Activated B cell treated with CpG ODN at 0.5 μM for 24 hours (primary cell): Measurements from ENCODE around the gene PPARG. TPM values are rescaled to one million over a fixed set of nuclear protein-coding genes. Genes with fewer than 3 reads are reported as not detected.

Source experiments
- ATAC-seq: fragments of 200-7000 bp; cut with Tn5 transposase; one replicate; pipeline ENCODE4 v1.10.0; 2021; ENCODE audit warnings: low read depth, mild to moderate bottlenecking, moderate library complexity
- CTCF ChIA-PET: fragments of 350-600 bp; sonication (Branson Sonifier 250); formaldehyde crosslinking; loops from one replicate; lab custom pipeline; 2021; ENCODE audit warnings: antibody characterized with exemption; lab: Charles Lee
- POLR2A ChIA-PET: fragments of 350-600 bp; sonication (Branson Sonifier 250); formaldehyde crosslinking; loops from one replicate; lab custom pipeline; 2021; ENCODE audit warnings: antibody characterized with exemption; lab: Charles Lee
- DNase-seq: peaks from one replicate; pipeline ENCODE4 v3.0.0; 2022
- H3K27ac Mint-ChIP-seq: one replicate; pipeline ENCODE4 v1.8.0; 2020; ENCODE audit warnings: mixed read lengths
- H3K27me3 Mint-ChIP-seq: one replicate; pipeline ENCODE4 v1.8.0; 2021; ENCODE audit warnings: mixed read lengths
- H3K36me3 Mint-ChIP-seq: one replicate; pipeline ENCODE4 v1.8.0; 2021; ENCODE audit warnings: low read depth, mixed read lengths
- H3K4me1 Mint-ChIP-seq: one replicate; pipeline ENCODE4 v1.8.0; 2021; ENCODE audit warnings: mixed read lengths
- H3K4me3 Mint-ChIP-seq: one replicate; pipeline ENCODE4 v1.8.0; 2020; ENCODE audit warnings: mild to moderate bottlenecking, mixed read lengths
- H3K9me3 Mint-ChIP-seq: one replicate; pipeline ENCODE4 v1.8.0; 2020; ENCODE audit warnings: mixed read lengths
- CTCF ChIP-seq: fragments of 200-600 bp; IDR thresholded peaks from one replicate; pipeline ENCODE4 v1.8.0; 2022; ENCODE audit warnings: antibody characterized with exemption, mild to moderate bottlenecking
- intact Hi-C: fragments of 100-400 bp; cut with micrococcal nuclease; formaldehyde crosslinking; loops from one replicate; pipeline ENCODE4 v1.15.1; 2024
- total RNA-seq: library from RNA; stranded (reverse); gene quantifications from 2 replicates; pipeline ENCODE4 v1.2.3, GENCODE V29; 2022

The PPARG gene
- total RNA-seq, 1 donor from 2014 or later, result not detected

- H3K27ac Mint-ChIP-seq, result no peak overlapping the region
- no peak for ATAC-seq
- TF ChIP-seq CTCF, result no peak
- H3K4me3 Mint-ChIP-seq, result no peak overlapping the region
- no peaks in the 10 kb centered on the region for H3K36me3 Mint-ChIP-seq
- ChIA-PET CTCF (no interaction called here), POLR2A (no interaction called here)
- peaks cover 13% of the 10 kb centered on the region for H3K4me1 Mint-ChIP-seq
- no peak for DNase-seq
- intact Hi-C loops, result no loop called here
- no peaks in the 10 kb centered on the region for H3K9me3 Mint-ChIP-seq
- no peaks in the 10 kb centered on the region for H3K27me3 Mint-ChIP-seq
These were observed 91.0 kb downstream of the PPARG start for GRCh38 chr3:12379640-12380429.

- intact Hi-C loops, result no loop called here
- Mint-ChIP-seq H3K27me3 (no peaks in the 10 kb centered on the region), H3K9me3 (no peaks in the 10 kb centered on the region), H3K36me3 (no peaks in the 10 kb centered on the region), H3K27ac (no peak overlapping the region), H3K4me3 (no peak overlapping the region), H3K4me1 (peaks cover 13% of the 10 kb centered on the region)
- ATAC-seq (no peak), DNase-seq (no peak)
- ChIA-PET CTCF (no interaction called here), POLR2A (no interaction called here)
- no peak for TF ChIP-seq CTCF
These were observed 91.6 kb downstream of the PPARG start for GRCh38 chr3:12380461-12380860.

GRCh38 chr3:12381199-12381598 lies 92.3 kb downstream of the PPARG start:
- Mint-ChIP-seq H3K4me3 (no peak overlapping the region), H3K27me3 (no peaks in the 10 kb centered on the region), H3K4me1 (peaks cover 13% of the 10 kb centered on the region), H3K27ac (no peak overlapping the region), H3K36me3 (no peaks in the 10 kb centered on the region), H3K9me3 (no peaks in the 10 kb centered on the region)
- TF ChIP-seq CTCF, result no peak
- ATAC-seq, result no peak
- CTCF ChIA-PET, result no interaction called here
- POLR2A ChIA-PET, result no interaction called here
- DNase-seq, result no peak
- intact Hi-C loops, result no loop called here

- H3K27ac Mint-ChIP-seq, result no peak overlapping the region
- POLR2A ChIA-PET, result no interaction called here
- CTCF ChIA-PET, result no interaction called here
These were observed 94.3 kb downstream of the PPARG start for GRCh38 chr3:12383218-12383617.

More at GRCh38 chr3:12383218-12383617, 94.3 kb downstream of the PPARG start:
- TF ChIP-seq CTCF, result no peak
- intact Hi-C loops, result no loop called here
- DNase-seq (no peak), ATAC-seq (no peak)
- Mint-ChIP-seq H3K9me3 (peaks cover 3% of the 10 kb centered on the region), H3K4me1 (peaks cover 13% of the 10 kb centered on the region), H3K36me3 (no peaks in the 10 kb centered on the region), H3K4me3 (no peak overlapping the region), H3K27me3 (peaks cover 10% of the 10 kb centered on the region)
